Stimulated activated CD4-positive, alpha-beta T cell treated with anti-CD3 and anti-CD28 coated beads, Interleukin-1b, Interleukin-23, amount 100 ng/mL, for 4 hours (primary cell): ENCODE data around the gene REEP5.
"Not testable (repeated sequence)": the region's sequence is repeated elsewhere in the genome, so short reads cannot be mapped to it uniquely, and the experiment has no call there.

Experiments used
- DNase-seq, 2 donors: peaks; one replicate each; pipeline ENCODE4 v3.0.0-alpha.2; 2020; ENCODE audit warnings: low read depth in 2 of 2

REEP5 gene

GRCh38 chr5:112933105-112933504 lies 11.1 kb upstream of the REEP5 start:
- no peak for DNase-seq

DNA sequence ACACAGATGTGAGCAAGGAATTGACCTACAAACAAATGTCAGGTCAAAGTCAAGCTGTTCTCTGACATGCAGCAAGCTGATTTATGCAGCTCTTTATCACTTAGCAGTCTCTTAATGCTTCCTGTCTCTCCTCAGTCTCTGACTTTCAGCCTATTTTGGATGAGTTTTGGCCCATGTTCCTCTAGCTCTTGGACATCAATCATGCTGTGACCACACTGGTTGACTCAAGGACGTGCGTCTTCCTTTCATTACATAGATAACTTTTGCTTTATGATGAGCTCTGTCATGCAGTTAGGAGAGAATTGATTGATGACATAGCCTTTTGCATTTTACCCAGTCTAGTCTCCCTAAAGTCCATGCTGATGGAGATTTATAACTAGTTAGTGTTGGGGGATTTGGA lies 9.4 kb upstream of the REEP5 start:
- no peak for DNase-seq

GRCh38 chr5:112930082-112930344 lies 8.0 kb upstream of the REEP5 start:
- no peak for DNase-seq

DNA sequence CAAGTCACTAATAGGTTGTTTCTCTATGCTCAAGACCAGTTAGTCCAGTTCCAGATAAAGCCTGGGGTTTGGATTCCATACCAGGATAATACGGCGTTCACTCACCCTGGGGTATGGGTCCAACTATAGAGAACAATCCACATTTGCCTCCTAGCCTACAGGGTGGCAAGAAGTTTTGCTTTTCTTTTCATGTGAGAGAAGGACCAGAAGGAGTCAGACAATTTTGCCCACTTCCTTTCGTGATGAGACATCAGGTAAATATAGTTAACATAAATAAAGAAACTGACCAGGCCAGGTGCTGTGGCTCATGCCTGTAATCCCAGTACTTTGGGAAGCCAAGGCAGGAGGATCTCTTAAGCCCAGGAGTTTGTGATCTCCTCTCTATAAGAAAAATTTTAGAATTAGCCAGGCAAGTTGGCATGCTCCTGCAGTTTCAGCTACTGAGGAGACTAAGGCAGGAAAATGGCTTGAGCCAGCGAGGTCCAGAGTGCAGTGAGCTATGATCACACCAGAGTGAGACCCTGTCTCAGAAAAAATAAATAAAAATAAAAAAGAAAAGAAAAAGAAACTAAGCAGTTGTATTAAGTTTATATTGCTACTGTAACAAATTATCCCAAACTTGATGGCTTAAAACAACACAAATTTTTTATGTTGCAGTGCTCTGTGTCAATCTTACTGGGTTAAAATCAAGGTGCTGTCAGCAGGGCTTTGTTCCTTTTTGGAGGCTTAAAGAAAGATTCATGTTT lies 7.5 kb upstream of the REEP5 start:
- no peak for DNase-seq

DNA sequence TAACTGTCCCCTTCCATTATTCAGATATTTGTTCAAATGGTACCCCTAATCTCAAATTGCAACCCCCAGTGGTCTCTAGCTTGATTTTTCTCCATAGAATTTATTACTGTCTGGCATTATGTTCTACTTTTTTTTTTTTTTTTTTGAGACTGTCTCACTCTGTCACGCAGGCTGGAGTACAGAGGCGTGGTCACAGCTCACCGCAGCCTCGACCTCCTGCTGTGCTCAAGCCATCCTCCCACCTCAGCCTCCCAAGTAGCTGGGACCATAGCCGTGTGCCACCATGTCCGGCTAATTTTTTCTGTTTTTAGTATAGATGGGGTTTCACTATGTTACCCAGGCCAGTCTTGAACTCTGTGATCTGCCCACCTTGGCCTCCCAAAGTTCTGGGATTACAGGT lies 2.0 kb upstream of the REEP5 start:
- DNase-seq: no peak

DNA sequence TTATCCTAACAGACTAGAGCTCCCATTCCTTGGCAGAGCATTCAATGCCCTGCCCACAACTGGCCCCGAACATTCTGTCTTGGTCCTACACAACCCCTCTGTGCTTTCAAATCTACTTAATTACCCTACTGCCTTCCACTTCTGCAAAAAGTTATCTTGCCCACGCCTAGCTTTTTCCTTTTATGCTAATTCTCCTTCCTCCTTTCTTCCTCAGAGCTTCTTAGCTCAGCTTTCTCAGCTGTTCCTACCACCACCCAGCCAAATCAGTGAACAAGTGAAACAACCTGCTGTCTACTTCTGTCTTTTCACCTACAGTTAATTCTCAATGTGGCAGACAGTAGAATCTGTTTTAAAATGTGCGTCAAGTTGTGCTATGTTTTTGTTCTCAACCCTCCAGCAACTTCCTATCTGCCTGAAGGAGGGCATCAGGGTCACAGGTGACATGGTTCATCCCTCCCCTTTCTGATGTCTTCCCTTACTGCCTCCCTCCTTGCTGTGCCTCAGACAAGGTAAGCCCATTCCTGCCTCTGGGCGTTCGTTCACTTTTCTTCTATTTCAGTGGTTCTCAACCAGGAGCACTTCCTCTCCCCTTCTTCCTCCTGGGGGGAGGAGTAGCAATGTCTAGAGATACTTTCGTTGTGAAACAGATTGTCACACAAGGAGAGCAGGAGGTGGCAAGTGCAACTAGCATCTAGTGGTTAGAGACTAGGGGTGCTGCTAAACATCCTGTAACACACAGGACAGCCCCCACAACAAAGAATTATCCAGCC lies 1.3 kb upstream of the REEP5 start:
- DNase-seq: no peak

DNA sequence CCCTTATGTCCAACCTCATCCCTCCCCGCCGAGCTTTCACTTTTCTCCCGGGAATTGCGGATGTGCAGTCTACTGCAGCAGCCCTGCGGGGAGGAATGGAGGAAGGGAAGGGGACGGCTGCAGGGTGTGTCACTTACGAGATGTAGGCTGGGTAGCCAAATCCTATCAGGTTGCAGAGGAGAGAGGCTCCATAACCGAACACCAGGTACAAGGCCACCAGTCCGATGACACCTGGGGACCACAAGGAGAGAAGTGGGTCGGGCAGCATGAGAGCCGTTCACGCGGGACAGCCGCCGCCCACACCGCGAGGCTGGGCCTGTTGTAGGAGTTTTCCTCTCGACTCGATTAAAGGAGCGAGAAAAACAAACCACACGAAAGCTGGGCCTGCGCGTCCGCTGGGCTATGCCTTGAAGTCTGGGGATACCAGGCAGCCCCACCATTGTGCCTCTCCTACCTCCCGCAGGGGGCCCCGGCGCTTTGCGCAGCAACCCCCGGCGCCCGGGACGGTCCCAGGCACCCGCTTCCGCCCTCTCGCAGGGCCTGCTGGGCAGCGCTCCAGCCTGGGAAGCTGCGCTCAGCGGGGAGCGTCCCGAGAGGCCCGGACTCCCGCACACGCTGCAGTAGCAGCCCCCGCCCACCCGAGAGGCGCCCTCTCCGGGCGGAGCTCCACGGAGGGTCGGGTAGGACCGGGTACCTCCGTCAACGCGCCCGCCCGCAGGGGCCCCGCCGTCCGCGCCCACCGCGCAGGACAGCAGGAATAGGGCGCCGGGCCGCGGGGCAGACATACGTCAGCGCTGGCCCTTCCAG lies 798 bp downstream of the REEP5 start:
- peak in 1 of 2 donors; percentile 49 for DNase-seq

- no peak for DNase-seq
These were observed 2.1 kb downstream of the REEP5 start for GRCh38 chr5:112919972-112920371.

DNA sequence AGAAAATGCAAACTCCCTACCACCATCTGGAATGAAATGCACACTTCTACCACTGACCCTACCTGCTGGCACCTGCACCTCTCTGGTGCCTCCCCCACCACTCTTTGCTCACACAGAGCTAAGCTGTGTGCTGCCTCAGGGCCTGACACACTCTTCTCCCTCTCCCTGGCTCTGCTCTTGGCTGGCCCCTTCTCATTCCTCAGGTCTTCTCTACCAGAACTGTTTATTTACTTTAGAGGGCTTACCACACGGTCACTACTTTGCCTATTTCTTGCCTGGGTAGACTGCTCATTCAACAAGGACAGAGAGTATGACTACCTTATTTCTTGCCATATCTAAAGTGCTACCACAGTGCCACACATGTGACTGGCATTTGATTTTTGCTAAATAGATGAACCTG lies 3.3 kb downstream of the REEP5 start:
- DNase-seq: no peak

DNA sequence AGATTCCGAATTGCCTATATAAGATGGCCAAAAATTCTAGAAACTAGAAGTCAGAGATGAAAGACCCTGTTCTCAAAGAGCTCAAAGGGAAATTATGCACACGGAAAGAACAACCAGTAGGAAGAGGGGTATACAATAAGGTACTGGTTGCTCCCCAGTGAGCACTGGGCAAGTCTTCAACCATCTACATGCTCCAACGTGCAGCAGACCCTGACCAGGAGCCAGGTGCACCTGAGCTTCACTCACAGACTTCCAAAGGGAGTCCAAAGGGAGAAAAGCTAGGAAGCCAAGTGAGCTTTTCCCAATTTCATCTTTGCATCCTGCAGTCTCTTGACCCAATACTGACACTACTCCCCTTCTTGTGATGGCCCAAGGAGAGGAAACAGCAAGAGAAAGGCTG lies 3.9 kb downstream of the REEP5 start:
- DNase-seq: no peak

- no peak for DNase-seq
These were observed 4.5 kb downstream of the REEP5 start for GRCh38 chr5:112917453-112917995.

- no peak for DNase-seq
These were observed 6.2 kb downstream of the REEP5 start for GRCh38 chr5:112915831-112916230.

DNA sequence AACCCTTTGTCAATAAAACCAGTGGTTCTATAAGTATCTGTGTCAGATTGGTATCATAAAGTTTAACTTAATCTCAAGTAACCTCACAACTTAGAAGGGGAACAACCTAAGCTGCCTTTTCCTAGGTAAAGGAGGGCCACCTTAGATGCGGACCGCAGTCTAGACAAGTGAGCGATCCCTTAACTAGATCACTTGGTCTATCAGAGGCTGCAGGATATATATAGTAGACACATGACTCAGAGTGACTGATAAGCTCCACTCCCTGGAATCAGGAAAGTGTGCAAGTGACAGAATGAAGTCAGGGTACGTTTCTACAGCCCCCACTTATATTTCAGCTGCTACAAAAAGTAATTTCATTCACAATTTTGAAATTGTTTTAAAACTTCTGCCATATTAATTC lies 7.4 kb downstream of the REEP5 start:
- DNase-seq: no peak

DNA sequence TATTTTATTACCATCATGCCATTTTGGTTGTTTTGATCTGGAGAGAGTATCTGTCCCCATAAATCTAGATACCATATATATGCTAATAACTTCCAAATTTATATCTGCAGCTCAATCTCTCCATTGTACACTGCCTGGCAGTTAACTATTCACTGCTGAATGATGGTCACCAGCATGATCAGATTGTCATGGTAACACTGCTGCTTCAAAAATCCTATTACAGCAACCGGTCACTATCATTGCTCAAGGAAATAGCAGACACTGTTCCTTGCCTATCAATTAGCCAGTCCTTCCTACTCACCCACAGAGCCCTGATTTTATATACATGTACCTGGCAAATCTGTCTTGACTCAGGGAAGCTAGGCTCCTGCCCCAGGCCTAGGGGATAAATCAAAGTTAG lies 11.5 kb downstream of the REEP5 start:
- DNase-seq: no peak

GRCh38 chr5:112908854-112909253 lies 13.2 kb downstream of the REEP5 start:
- no peak for DNase-seq

- no peak for DNase-seq
These were observed 14.8 kb downstream of the REEP5 start for GRCh38 chr5:112907166-112907631.

GRCh38 chr5:112906637-112907036 lies 15.4 kb downstream of the REEP5 start:
- DNase-seq: no peak

- DNase-seq: not testable (repeated sequence)
These were observed 17.0 kb downstream of the REEP5 start for GRCh38 chr5:112904996-112905395.

DNA sequence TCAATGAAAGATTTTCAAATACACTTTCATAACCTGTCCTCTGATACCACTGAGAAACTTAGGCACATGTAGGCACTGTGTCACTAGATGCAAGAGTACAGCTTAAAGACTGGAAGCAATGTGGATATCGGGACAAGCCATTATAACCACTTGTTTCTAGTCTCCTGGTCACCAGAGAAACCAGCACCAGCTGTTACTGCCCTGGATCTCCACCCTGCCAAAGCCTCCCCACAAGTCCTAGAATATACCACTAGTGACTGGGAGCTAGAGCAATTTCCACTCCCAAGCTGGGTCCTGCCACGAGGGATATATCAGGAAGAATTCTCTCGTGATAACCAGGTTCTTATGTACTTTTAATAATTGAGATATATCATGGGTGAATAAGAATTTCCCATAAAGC lies 19.5 kb downstream of the REEP5 start:
- DNase-seq: no peak

DNA sequence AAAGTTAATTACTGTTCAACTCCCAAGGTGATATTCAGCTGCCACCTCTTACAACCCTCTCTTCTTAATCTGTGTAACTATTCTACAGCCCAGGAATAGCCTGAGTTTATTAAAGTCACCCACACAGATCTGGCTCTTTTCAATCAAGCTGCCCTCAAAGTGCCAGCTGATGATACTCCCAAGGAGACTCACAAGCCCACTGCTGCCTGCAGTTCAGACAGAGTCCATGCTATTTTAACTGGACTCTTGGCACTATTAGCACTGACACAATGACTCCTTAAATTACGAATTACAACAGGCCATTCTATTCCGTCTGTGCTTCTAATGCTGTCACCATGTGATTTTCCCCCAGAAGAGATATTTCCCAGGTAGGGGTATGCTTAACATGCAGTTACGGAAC lies 26.3 kb downstream of the REEP5 start:
- no peak for DNase-seq

- DNase-seq: no peak
These were observed 29.3 kb downstream of the REEP5 start for GRCh38 chr5:112892776-112893175.

DNA sequence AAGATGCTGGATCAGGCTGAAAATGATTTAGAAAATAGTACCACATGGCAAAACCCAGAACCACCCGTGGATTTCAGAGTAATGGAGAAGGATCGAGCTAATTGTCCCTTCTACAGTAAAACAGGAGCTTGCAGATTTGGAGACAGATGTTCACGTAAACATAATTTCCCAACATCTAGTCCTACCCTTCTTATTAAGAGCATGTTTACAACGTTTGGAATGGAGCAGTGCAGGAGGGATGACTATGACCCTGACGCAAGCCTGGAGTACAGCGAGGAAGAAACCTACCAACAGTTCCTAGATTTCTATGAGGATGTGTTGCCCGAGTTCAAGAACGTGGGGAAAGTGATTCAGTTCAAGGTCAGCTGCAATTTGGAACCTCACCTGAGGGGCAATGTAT lies 30.0 kb downstream of the REEP5 start:
- not testable (repeated sequence) for DNase-seq
